ENCODE results near the gene RAB15. TPM values are rescaled to one million over a fixed set of nuclear protein-coding genes. Genes with fewer than 3 reads are reported as not detected.

RAB15 gene
- total RNA-seq (2014; rRNA removed; shearing (Covaris generic)): 15.8 and 26.2 TPM in 2 replicates

- DNase-seq (ENCODE audit: low spot score): no peak
- in situ Hi-C loops (cut with HindIII; ENCODE audit: low sequenced_read_pairs): no loop called here
These were observed at the start of gene RAB15 for GRCh38 chr14:64971943-64972791. Gene RAB15, minus strand, starts transcription at chr14:64972336. Its CDS starts 260 bp downstream, at chr14:64972076.

DNA sequence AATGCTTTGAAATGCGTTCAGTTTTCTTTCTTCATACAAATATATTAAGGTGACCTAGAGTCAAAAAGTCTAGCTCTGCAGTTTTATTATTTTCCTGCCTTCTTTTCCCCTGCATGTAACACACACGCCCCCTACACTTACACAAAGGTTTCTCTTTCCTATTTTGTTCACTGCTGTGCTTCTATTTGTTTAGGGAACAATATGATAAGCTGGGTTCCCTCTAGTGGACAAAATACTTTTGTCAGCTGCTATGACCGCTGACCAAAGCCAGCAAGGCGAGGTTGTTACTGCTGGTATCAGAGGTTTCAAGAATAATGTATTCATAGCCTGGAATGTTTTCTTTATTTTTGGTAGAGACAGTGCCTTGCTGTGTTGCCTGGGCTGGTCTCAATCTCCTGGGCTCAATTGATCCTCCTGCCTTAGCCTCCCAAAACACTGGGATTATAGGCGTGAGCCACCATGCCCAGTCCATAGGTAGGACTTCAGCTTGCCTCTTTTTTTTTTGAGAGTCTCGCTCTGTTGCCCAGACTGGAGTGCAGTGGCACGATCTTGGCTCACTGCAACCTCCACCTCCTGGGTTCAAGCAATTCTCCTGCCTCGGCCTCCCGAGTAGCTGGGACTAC lies 47.9 kb upstream of the RAB15 start:
- DNase-seq (ENCODE audit: low spot score): peak; percentile 89
- in situ Hi-C loops (cut with HindIII; ENCODE audit: low sequenced_read_pairs): no loop called here

DNA sequence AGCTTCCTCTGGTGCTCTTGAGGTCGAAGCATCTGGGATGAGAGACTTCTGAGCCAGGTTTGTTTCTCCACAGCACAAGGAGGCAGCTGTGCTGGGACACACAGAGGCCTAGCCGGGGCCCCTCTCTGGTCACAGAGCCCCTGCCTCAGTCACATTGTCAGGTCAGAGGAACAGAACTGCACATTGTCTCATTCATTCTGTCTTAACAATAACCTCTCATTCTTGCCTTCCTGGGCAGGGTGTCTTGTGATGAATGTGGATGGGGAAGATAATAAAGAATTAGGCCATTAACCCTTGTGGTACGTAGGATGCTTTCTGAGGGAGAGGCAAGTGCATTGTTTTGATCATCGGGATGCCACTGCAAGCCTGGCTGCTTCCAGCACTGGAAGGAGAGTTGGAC lies 44.3 kb upstream of the RAB15 start:
- in situ Hi-C loops (cut with HindIII; ENCODE audit: low sequenced_read_pairs): no loop called here
- DNase-seq (ENCODE audit: low spot score): no peak

DNA sequence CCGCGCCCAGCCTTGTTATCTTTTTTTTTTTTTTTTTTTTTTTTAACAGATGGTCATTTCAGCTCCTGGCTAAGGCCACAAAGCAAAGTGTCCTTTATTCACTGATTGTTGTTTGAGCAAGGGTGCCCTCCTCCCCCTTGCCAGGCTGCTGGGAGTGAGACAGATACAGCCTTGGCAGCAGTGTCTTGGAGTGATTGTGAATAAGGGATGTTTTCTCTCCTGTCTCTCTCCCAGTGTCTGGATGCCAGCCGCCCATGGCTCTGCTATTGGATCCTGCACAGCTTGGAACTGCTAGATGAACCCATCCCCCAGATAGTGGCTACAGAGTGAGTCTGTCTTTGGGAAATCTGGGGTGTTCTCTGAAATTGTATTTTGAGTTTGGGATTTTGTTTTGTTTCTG lies 43.3 kb upstream of the RAB15 start:
- in situ Hi-C loops (cut with HindIII; ENCODE audit: low sequenced_read_pairs): no loop called here
- DNase-seq (ENCODE audit: low spot score): peak; percentile 97

DNA sequence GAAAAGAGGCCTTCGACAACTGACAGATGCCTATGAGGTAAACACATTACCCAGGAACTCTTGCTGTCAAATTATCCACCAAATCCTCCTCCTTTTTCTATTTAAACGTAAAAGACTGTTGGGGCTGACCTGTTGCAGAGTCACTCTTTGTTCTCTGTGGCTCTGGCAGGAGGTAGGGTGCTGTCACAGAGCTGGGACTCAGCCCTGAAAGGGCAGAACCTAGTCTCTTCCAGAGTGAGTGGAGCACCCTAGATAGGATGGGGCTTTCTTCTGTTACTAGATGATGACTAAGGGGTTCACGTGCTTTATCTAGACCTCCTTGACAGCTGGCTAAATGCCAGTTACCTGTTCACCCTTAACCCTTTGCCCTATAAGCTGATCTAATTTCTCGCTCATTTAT lies 40.2 kb upstream of the RAB15 start:
- in situ Hi-C loops (cut with HindIII; ENCODE audit: low sequenced_read_pairs): no loop called here
- no peak for DNase-seq (ENCODE audit: low spot score)

- in situ Hi-C loops (cut with HindIII; ENCODE audit: low sequenced_read_pairs): no loop called here
- no peak for DNase-seq (ENCODE audit: low spot score)
These were observed 39.4 kb upstream of the RAB15 start for GRCh38 chr14:65011538-65011937.

DNA sequence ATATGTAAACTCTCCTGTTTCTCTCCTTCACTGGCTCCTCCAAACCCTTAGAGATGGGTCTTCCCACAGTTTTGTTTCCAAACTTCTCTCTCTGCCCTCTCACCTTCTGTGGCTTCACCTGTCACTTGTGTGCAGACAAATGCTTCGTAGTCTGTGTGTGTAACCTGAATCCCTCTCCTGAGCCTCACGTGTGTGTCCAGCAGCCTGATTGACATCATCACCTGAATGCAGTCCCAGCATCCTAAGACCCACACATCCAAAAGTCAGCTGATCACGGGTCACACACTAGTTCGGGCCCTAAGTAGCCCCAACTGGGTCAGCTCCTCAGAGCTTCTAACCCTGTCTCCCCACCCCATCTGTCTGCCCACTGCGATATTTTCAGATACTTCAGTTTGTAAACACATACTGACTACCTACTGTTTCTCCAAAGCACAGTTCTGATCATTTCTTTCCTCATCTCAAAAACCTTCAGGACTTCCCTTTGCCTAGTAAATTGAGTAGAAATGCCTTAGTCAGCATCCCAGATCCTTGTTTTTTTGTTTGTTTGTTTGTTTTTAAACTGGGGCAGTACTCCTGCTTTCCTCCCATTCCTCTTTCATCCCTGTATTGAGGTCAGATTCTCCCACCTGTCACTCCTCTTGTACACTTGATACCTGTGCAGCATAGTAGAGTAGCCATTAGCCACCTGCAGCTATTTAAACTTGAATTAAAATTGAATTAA lies 38.2 kb upstream of the RAB15 start:
- in situ Hi-C loops (cut with HindIII; ENCODE audit: low sequenced_read_pairs): no loop called here
- DNase-seq (ENCODE audit: low spot score): no peak

DNA sequence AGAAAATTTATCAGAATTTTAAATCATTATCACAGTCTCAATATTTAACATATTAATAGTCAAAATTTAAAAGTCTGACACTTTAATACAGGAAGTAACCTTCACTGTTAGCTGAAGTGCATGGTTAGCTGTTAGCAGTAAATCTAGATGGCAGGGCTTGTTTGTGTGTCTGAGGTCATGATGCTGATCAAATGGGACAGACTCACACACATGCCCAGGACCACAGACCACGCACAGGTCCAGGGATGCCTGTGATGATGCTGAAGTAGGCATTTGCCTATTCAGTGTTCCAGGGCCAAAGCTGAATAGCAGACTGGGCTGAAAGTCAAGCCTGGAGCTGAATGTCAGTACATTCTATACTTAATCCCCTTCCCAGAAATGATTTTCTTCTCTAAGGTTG lies 35.1 kb upstream of the RAB15 start:
- no peak for DNase-seq (ENCODE audit: low spot score)
- in situ Hi-C loops (cut with HindIII; ENCODE audit: low sequenced_read_pairs): no loop called here

- in situ Hi-C loops (cut with HindIII; ENCODE audit: low sequenced_read_pairs): no loop called here
- DNase-seq (ENCODE audit: low spot score): no peak
These were observed 34.2 kb upstream of the RAB15 start for GRCh38 chr14:65006261-65006721.

DNA sequence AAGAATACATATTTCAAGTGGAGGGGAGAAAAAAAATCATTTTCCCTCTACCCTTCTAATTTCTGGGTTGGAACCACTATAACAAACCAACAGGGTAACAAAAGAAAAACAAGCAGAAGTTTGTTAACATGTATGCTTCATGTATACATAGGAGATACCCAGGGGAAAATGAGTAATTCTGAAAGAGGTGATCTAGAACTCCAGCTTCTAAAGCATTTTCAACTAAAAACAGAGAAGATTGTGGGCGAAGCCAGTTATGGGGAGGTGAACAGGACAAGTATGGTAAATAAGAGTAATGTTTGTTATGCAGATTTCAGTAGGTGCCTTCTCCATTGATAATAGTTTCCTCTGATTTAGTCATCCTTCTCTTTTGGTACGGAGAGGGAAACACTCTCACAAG lies 31.3 kb upstream of the RAB15 start:
- in situ Hi-C loops (cut with HindIII; ENCODE audit: low sequenced_read_pairs): no loop called here

DNA sequence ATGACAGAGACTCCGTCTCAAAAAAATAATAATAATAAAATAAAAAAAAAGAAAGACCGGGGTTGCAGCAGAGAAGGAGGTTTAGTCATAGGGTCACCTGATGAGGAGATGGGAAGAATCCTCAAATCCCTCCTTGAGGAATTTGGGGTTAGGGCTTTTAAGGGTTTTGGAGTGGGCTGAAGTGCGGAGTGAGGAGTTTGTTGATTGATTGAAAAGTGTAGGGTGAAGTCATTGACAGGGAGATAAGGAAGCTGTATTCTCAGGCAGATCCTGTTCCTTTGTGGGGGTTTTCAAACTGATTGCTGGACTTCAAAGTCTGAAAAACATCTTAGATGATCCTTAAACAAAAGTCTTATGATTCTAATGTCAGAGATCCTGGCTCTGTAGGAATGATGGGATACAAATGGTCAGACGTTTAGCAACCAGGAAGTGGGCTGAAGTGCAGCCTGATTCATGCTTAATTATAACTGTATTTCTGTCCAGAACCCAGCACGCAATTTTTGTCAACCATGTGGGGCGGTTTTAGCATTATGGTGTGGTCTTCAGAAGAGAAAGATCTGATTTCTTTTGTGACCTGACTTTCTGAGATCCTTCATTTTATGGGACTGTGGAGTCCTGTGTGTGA lies 30.6 kb upstream of the RAB15 start:
- in situ Hi-C loops (cut with HindIII; ENCODE audit: low sequenced_read_pairs): no loop called here
- DNase-seq (ENCODE audit: low spot score): no peak

More for the DNA sequence above, 31.3 kb upstream of the RAB15 start:
- no peak for DNase-seq (ENCODE audit: low spot score)

DNA sequence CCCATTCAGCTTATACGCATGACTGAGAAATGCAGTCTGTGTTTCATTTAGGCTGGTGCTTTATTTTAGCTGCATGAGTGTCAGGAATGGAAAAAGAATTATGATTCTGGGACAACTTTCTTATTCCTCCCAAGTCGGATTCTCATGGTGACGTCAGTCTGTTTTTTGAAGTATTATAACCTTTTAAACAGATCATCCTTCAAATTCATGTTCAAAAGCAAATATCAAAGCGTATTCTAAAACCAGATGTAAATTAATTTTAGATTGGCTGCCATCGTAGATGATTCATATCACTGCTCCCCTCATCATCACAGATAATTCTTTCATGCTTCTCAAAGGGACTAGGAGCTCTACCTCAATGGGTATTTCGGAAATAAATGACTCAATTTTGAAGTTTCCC lies 29.6 kb upstream of the RAB15 start:
- in situ Hi-C loops (cut with HindIII; ENCODE audit: low sequenced_read_pairs): no loop called here
- no peak for DNase-seq (ENCODE audit: low spot score)

GRCh38 chr14:65000898-65001591 lies 28.9 kb upstream of the RAB15 start:
- in situ Hi-C loops (cut with HindIII; ENCODE audit: low sequenced_read_pairs): no loop called here
- DNase-seq (ENCODE audit: low spot score): no peak

- in situ Hi-C loops (cut with HindIII; ENCODE audit: low sequenced_read_pairs): no loop called here
- DNase-seq (ENCODE audit: low spot score): no peak
These were observed 26.4 kb upstream of the RAB15 start for GRCh38 chr14:64998455-64998931.

DNA sequence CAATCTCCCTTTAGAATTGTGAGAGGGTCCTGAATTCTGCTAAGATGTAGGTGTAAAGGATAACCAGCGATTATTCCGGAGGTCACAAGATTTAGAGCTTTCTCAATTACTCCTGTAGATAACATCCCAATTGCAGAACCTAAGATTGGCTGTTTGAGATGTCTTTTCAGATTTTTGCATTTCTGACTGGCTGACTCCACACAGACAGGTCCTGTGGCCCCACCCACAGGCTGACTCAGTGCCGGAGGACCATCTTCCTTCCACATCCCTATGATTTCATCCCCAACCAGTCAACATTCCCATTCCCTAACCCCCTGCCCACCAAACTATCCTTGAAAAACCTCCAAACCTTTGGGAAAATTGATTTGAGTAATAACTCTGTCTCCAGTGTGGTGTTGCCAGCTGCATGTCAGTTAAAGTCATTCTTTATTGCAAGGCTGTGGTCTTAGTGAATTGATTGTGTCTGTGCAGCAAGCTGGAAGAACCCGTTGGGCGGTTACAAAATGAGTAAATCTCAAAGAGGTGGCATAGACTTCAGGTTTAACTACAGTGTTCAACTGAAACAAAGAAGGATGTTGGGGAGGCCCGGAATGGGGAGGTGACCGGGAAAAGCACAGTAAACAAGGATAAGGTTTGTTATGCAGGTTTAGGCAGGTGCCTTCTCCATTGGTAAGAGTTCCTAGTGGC lies 25.1 kb upstream of the RAB15 start:
- DNase-seq (ENCODE audit: low spot score): no peak
- in situ Hi-C loops (cut with HindIII; ENCODE audit: low sequenced_read_pairs): no loop called here

DNA sequence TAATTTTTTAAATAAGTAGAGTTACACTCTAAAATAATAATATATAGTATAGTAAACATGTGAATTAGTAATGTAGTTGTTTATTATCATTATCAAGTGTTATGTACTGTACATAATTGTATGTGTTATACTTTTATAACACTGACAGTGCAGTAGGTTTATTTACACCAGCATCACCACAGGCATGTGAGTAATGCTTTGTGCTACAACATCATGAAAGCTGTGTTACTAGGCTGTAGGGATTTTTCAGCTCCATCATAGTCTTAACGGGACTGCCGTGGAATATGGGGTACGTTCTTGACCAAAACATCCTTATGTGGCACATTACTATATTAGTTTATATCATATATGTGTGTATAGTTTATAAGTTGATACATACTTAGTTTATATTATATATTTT lies 23.2 kb upstream of the RAB15 start:
- in situ Hi-C loops (cut with HindIII; ENCODE audit: low sequenced_read_pairs): no loop called here
- no peak for DNase-seq (ENCODE audit: low spot score)

DNA sequence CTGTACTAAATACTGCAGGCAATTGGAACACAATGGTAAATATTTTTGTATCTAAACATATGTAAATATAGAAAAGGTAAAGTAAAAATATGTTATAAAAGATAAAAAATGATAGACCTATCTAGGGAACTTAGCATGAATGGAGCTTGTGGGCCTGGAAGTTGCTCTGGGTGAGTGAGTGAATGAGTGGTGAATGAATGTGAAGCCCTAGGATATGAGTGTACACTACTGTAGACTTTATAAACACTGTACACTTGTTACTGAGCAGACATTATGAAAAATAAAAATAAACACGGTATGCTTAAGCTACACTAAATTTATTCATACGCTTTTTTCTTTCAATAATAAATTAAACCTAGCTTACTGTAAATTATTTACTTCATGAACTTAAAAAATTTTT lies 22.4 kb upstream of the RAB15 start:
- DNase-seq (ENCODE audit: low spot score): no peak
- in situ Hi-C loops (cut with HindIII; ENCODE audit: low sequenced_read_pairs): no loop called here

GRCh38 chr14:64993266-64993930 lies 21.3 kb upstream of the RAB15 start:
- in situ Hi-C loops (cut with HindIII; ENCODE audit: low sequenced_read_pairs): no loop called here
- no peak for DNase-seq (ENCODE audit: low spot score)

Measured in G401 (cell line).